Gastroesophageal sphincter (tissue), 4 donors: Measurements from ENCODE around the gene AWAT1. TPM values are rescaled to one million over a fixed set of nuclear protein-coding genes. Genes with fewer than 3 reads are reported as not detected.

Source experiments
- ATAC-seq: fragments of 150-250 bp; one replicate; pipeline ENCODE4 v1.9.1; 2016; ENCODE audit warnings: mild to moderate bottlenecking, moderate library complexity
- H3K27ac ChIP-seq, 4 donors: fragments of 200-600 bp; sonication (generic) in 3 of 4; 1 replicate in 3 of 4; 2 replicates in 1 of 4; pipeline ENCODE4 v1.5.1; 2016 to 2019
- H3K27me3 ChIP-seq: fragments of 200-600 bp; sonication (generic); one replicate; pipeline ENCODE4 v1.5.1; 2019
- H3K36me3 ChIP-seq, 2 donors: fragments of 200-600 bp; sonication (generic); one replicate each; pipeline ENCODE4 v1.5.1; 2019; ENCODE audit warnings: control low read depth in 1 of 2
- H3K4me1 ChIP-seq, 3 donors: fragments of 200-600 bp; sonication (generic); 1 replicate in 2 of 3; 2 replicates in 1 of 3; pipeline ENCODE4 v1.5.1; 2016 to 2019; ENCODE audit warnings: control low read depth in 2 of 3
- H3K4me3 ChIP-seq, 2 donors: fragments of 200-600 bp; sonication (generic); one replicate each; pipeline ENCODE4 v1.5.1; 2019; ENCODE audit warnings: mild to moderate bottlenecking in 1 of 2, moderate library complexity in 1 of 2
- H3K9me3 ChIP-seq, 3 donors: fragments of 200-600 bp; sonication (generic); one replicate each; pipeline ENCODE4 v1.5.1; 2017 to 2019; ENCODE audit warnings: control low read depth in 2 of 3
- CTCF ChIP-seq, 4 experiments: fragments of 200-600 bp in 2 of 4; fragments of 450-650 bp in 2 of 4; sonication (generic) in 1 of 4; IDR thresholded peaks; one replicate each; pipeline ENCODE4 v1.5.1; 2017 to 2019; ENCODE audit warnings: antibody characterized with exemption in 4 of 4, mild to moderate bottlenecking in 2 of 4, moderate library complexity in 2 of 4
- EP300 ChIP-seq: sonication (generic); formaldehyde crosslinking; IDR thresholded peaks from one replicate; pipeline ENCODE4 v1.6.1; 2017; ENCODE audit warnings: antibody characterized with exemption, mild to moderate bottlenecking
- POLR2A ChIP-seq, 2 donors: fragments of 450-650 bp; IDR thresholded peaks; one replicate each; pipeline ENCODE4 v1.6.1; 2017; ENCODE audit warnings: antibody characterized with exemption in 2 of 2, mild to moderate bottlenecking in 2 of 2, moderate library complexity in 1 of 2
- POLR2AphosphoS5 ChIP-seq: sonication (generic); formaldehyde crosslinking; IDR thresholded peaks from one replicate; pipeline ENCODE4 v1.6.1; 2017; ENCODE audit warnings: antibody characterized with exemption
- WGBS, 2 donors: methylation state at CpG; one replicate each; pipeline ENCODE4 v1.1.5; 2018; ENCODE audit warnings: low coverage in 1 of 2; 5-methylcytosine and 5-hydroxymethylcytosine counted together
- total RNA-seq, 4 donors: library from RNA; depleted of rRNA; stranded (reverse); fragments of >200 nt; gene quantifications; one replicate each; pipeline ENCODE4 v1.1.0, GENCODE V29; 2016

Gene AWAT1
- total RNA-seq, 4 donors from 2014 or later = not detected

GRCh38 chrX:70219938-70220764 is 14.3 kb upstream of the AWAT1 start:
- Histone ChIP-seq H3K4me3 (no peak overlapping the region), H3K36me3 (no peaks in the 10 kb centered on the region), H3K27me3 (no peaks in the 10 kb centered on the region), H3K27ac (peak overlapping the region in 1 of 4 donors; percentile 16), H3K9me3 (no peaks in the 10 kb centered on the region), H3K4me1 (no peaks in the 10 kb centered on the region)
- TF ChIP-seq EP300 = no peak
- no peak for TF ChIP-seq CTCF (IDR thresholded peaks at IDR 0.05)
- TF ChIP-seq POLR2AphosphoS5 = no peak
- TF ChIP-seq POLR2A (IDR thresholded peaks at IDR 0.05) = no peak
- 43 to 65% methylated on average over 2 of the region's 5 CpGs for WGBS, 2 donors
- peak; percentile 25 for ATAC-seq

GRCh38 chrX:70226048-70226447 is 8.4 kb upstream of the AWAT1 start:
- no peak for ATAC-seq
- no peak for TF ChIP-seq CTCF (IDR thresholded peaks at IDR 0.05)
- H3K36me3 ChIP-seq = no peaks in the 10 kb centered on the region

GRCh38 chrX:70226687-70227086 is 7.8 kb upstream of the AWAT1 start:
- WGBS, 2 donors = 38 to 100% methylated on average over 1 of the region's 2 CpGs

More at GRCh38 chrX:70226048-70226447, 8.4 kb upstream of the AWAT1 start:
- H3K9me3 ChIP-seq = no peaks in the 10 kb centered on the region
- no peaks in the 10 kb centered on the region for H3K27me3 ChIP-seq
- H3K4me3 ChIP-seq = no peak overlapping the region
- no peak overlapping the region for H3K27ac ChIP-seq
- H3K4me1 ChIP-seq = no peaks in the 10 kb centered on the region

GRCh38 chrX:70231666-70232065 is 2.8 kb upstream of the AWAT1 start:
- Histone ChIP-seq H3K27me3 (no peaks in the 10 kb centered on the region), H3K9me3 (no peaks in the 10 kb centered on the region), H3K27ac (no peak overlapping the region), H3K36me3 (no peaks in the 10 kb centered on the region), H3K4me3 (no peak overlapping the region), H3K4me1 (no peaks in the 10 kb centered on the region)
- no peak for ATAC-seq
- TF ChIP-seq POLR2AphosphoS5 (no peak), POLR2A (IDR thresholded peaks at IDR 0.05) (no peak), CTCF (IDR thresholded peaks at IDR 0.05) (no peak), EP300 (no peak)
- WGBS, 2 donors = 48 to 61% methylated on average over 3 to 4 of the region's 4 CpGs

More at GRCh38 chrX:70226687-70227086, 7.8 kb upstream of the AWAT1 start:
- Histone ChIP-seq H3K36me3 (no peaks in the 10 kb centered on the region), H3K9me3 (no peaks in the 10 kb centered on the region), H3K4me3 (no peak overlapping the region), H3K4me1 (no peaks in the 10 kb centered on the region), H3K27me3 (no peaks in the 10 kb centered on the region), H3K27ac (no peak overlapping the region)
- TF ChIP-seq CTCF (IDR thresholded peaks at IDR 0.05) = no peak
- no peak for ATAC-seq

- TF ChIP-seq EP300 (no peak), CTCF (IDR thresholded peaks at IDR 0.05) (no peak), POLR2AphosphoS5 (no peak), POLR2A (IDR thresholded peaks at IDR 0.05) (no peak)
- no peak for ATAC-seq
- Histone ChIP-seq H3K9me3 (no peaks in the 10 kb centered on the region), H3K4me1 (no peaks in the 10 kb centered on the region), H3K27me3 (no peaks in the 10 kb centered on the region), H3K27ac (no peak overlapping the region), H3K4me3 (no peak overlapping the region), H3K36me3 (no peaks in the 10 kb centered on the region)
- WGBS, 2 donors = 100% methylated on average over 1 of the region's 1 CpG; no CpG with 5 or more reads in 1 of the 2 donors
Observed at GRCh38 chrX:70240751-70241150, 6.3 kb downstream of the AWAT1 start.
